MM.1S (cell line): ENCODE data around the gene BCL11A.

Experiments used
- DNase-seq: peaks from one replicate; pipeline ENCODE4 v3.0.0-alpha.2; 2015
- H2AFZ ChIP-seq: fragments of 300-600 bp; sonication (generic); 2 replicates; pipeline ENCODE4 v1.6.0; 2016; ENCODE audit warnings: antibody characterized with exemption, low read length
- H3F3A ChIP-seq: fragments of 300-600 bp; sonication (generic); 2 replicates; pipeline ENCODE4 v1.6.1; 2016; ENCODE audit warnings: mild to moderate bottlenecking, antibody characterized with exemption, low read length, moderate library complexity, mixed read lengths; ENCODE audit not compliant: insufficient read depth
- H3K27ac ChIP-seq: fragments of 300-600 bp; sonication (generic); 2 replicates; pipeline ENCODE4 v1.5.1; 2016; ENCODE audit warnings: mild to moderate bottlenecking, low read length
- H3K27me3 ChIP-seq: fragments of 300-600 bp; sonication (generic); replicated peaks from 2 replicates; pipeline ENCODE4 v1.6.0; 2016; ENCODE audit warnings: low read length; ENCODE audit not compliant: insufficient read depth
- H3K36me3 ChIP-seq: fragments of 300-600 bp; sonication (generic); replicated peaks from 2 replicates; pipeline ENCODE4 v1.6.1; 2016; ENCODE audit warnings: mild to moderate bottlenecking, low read length, mixed read lengths; ENCODE audit not compliant: insufficient read depth
- H3K4me1 ChIP-seq: fragments of 300-600 bp; sonication (generic); 2 replicates; pipeline ENCODE4 v1.6.1; 2016; ENCODE audit warnings: low read length, mixed read lengths
- H3K4me2 ChIP-seq: fragments of 300-600 bp; sonication (generic); 2 replicates; pipeline ENCODE4 v1.6.0; 2016; ENCODE audit warnings: low read depth, low read length
- H3K4me3 ChIP-seq: fragments of 300-600 bp; sonication (generic); 2 replicates; pipeline ENCODE4 v1.5.1; 2016; ENCODE audit warnings: low read length, mixed read lengths
- H3K79me2 ChIP-seq: fragments of 300-600 bp; sonication (generic); 2 replicates; pipeline ENCODE4 v1.6.1; 2016; ENCODE audit warnings: mixed run types, low read length, mixed read lengths
- H3K9ac ChIP-seq: fragments of 300-600 bp; sonication (generic); 2 replicates; pipeline ENCODE4 v1.6.1; 2016; ENCODE audit warnings: low read length, mixed read lengths
- H3K9me2 ChIP-seq: fragments of 300-600 bp; sonication (generic); replicated peaks from 2 replicates; pipeline ENCODE4 v1.6.1; 2016; ENCODE audit warnings: mild to moderate bottlenecking, low read length, mixed read lengths; ENCODE audit not compliant: insufficient read depth
- H3K9me3 ChIP-seq: fragments of 300-600 bp; sonication (generic); replicated peaks from 2 replicates; pipeline ENCODE4 v1.6.1; 2016; ENCODE audit warnings: mild to moderate bottlenecking, low read length, mixed read lengths; ENCODE audit not compliant: insufficient read depth
- H4K20me1 ChIP-seq: fragments of 300-600 bp; sonication (generic); 2 replicates; pipeline ENCODE4 v1.6.1; 2016; ENCODE audit warnings: mild to moderate bottlenecking, low read length, moderate library complexity, mixed read lengths; ENCODE audit not compliant: insufficient read depth
- CTCF ChIP-seq: fragments of 300-600 bp; sonication (generic); IDR thresholded peaks from 2 replicates; pipeline ENCODE4 v1.5.1; 2016; ENCODE audit warnings: antibody characterized with exemption, low read length, mixed read lengths
- EZH2 ChIP-seq: fragments of 300-600 bp; sonication (generic); optimal IDR thresholded peaks from 2 replicates; pipeline ENCODE3; 2017; ENCODE audit warnings: low read depth, mild to moderate bottlenecking, antibody characterized with exemption, low read length, mixed read lengths
- EZH2phosphoT487 ChIP-seq: fragments of 300-600 bp; sonication (generic); IDR thresholded peaks from 2 replicates; pipeline ENCODE4 v1.6.1; 2018; ENCODE audit warnings: antibody characterized with exemption, low read length

The BCL11A gene

GRCh38 chr2:60406192-60406591, 147.3 kb downstream of the BCL11A start:
- Histone ChIP-seq H2AFZ (no peak overlapping the region), H3K4me2 (no peak overlapping the region), H3K79me2 (no peaks in the 10 kb centered on the region), H3F3A (no peaks in the 10 kb centered on the region), H3K9me2 (no peaks in the 10 kb centered on the region), H4K20me1 (no peaks in the 10 kb centered on the region), H3K36me3 (no peaks in the 10 kb centered on the region), H3K27me3 (no peaks in the 10 kb centered on the region), H3K4me1 (no peaks in the 10 kb centered on the region), H3K9ac (no peak overlapping the region), H3K27ac (no peak overlapping the region), H3K4me3 (no peak overlapping the region), H3K9me3 (no peaks in the 10 kb centered on the region)
- TF ChIP-seq EZH2phosphoT487 (no peak), CTCF (no peak)
- no peak for DNase-seq

DNA sequence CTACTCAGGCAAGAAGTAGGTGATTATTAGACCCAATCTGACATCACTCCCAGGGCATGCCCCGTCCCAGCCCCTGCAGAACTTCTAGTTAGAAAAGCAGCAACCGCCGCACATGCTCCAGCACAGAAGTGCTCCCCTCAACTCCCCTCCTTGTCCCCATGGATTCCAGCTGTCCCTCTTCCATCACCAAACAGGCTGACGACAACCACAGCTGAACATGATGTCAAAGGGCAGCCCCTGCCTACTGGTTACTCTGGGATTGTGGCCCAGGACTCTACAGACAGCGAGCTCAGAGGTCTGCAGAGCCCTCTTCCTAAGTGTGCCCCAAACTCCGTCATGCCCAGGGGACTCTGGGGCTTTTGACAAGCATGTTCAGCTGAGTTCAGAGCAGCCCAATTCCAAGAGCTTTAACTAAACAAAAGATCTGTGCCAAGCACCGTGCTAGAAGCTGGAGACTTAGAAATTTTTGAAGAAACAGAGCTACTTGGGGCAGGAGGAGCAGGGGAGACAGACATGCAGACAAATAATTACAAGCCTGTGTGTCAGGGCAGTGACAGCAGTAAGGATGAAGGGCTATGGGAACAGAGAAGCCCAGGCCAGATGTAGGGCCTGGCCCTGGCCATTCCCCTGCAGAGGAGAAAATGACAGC, 148.1 kb downstream of the BCL11A start:
- H3K4me1 ChIP-seq = no peaks in the 10 kb centered on the region
- no peak for DNase-seq
- no peaks in the 10 kb centered on the region for H3K36me3 ChIP-seq
- no peak overlapping the region for H3K9ac ChIP-seq
- H3K79me2 ChIP-seq = no peaks in the 10 kb centered on the region
- no peak overlapping the region for H3K4me3 ChIP-seq
- no peak overlapping the region for H2AFZ ChIP-seq
- H3K4me2 ChIP-seq = no peak overlapping the region
- H3K27me3 ChIP-seq = no peaks in the 10 kb centered on the region
- no peaks in the 10 kb centered on the region for H3K9me3 ChIP-seq
- H3K27ac ChIP-seq = no peak overlapping the region
- no peak for TF ChIP-seq CTCF
- TF ChIP-seq EZH2phosphoT487 = no peak
- TF ChIP-seq EZH2 = no peak
- no peaks in the 10 kb centered on the region for H3F3A ChIP-seq
- no peaks in the 10 kb centered on the region for H3K9me2 ChIP-seq
- H4K20me1 ChIP-seq = no peaks in the 10 kb centered on the region
